HepG2 (cell line): ENCODE results near the gene RNF208. TPM values are rescaled to one million over a fixed set of nuclear protein-coding genes. Genes with fewer than 3 reads are reported as not detected.
A peak's percentile ranks its signal among the peaks of the same experiment; 100 is the strongest.

Experiments used
- ATF1 ChIP-seq: IDR thresholded peaks from 2 replicates; pipeline ENCODE4 v1.6.1; 2016; ENCODE audit warnings: mild to moderate bottlenecking, control low read depth
- HINFP ChIP-seq: sonication (generic); formaldehyde crosslinking; IDR thresholded peaks from 2 replicates; pipeline ENCODE4 v1.4.0; 2020; ENCODE audit warnings: low read depth, mild to moderate bottlenecking, missing genetic modification reagents
- MAFF ChIP-seq: IDR thresholded peaks from 2 replicates; pipeline ENCODE4 v1.6.1; 2011; ENCODE audit warnings: low read depth, low read length, improper control_type of control experiment
- MED8 ChIP-seq: sonication (generic); formaldehyde crosslinking; IDR thresholded peaks from 2 replicates; pipeline ENCODE4 v1.8.1; 2023; ENCODE audit warnings: mild to moderate bottlenecking, missing genetic modification reagents; ENCODE audit not compliant: insufficient replicate concordance
- MNT ChIP-seq: fragments of 450-650 bp; IDR thresholded peaks from 2 replicates; pipeline ENCODE4 v1.6.1; 2016
- NFE2L2 ChIP-seq: fragments of 150-350 bp; IDR thresholded peaks from 2 replicates; pipeline ENCODE4 v1.6.1; 2014; ENCODE audit warnings: low read length
- NR0B2 ChIP-seq: sonication (generic); formaldehyde crosslinking; IDR thresholded peaks from 2 replicates; pipeline ENCODE4 v1.4.0; 2020; ENCODE audit warnings: mild to moderate bottlenecking, missing genetic modification reagents
- RARA ChIP-seq: IDR thresholded peaks from 2 replicates; pipeline ENCODE4 v1.6.1; 2016; ENCODE audit warnings: missing genetic modification reagents, missing compliant biosample characterization
- RARG ChIP-seq: sonication (generic); formaldehyde crosslinking; IDR thresholded peaks from 2 replicates; pipeline ENCODE4 v1.4.0; 2020; ENCODE audit warnings: low read depth, mild to moderate bottlenecking, missing genetic modification reagents
- SMAD3 ChIP-seq: sonication (generic); formaldehyde crosslinking; IDR thresholded peaks from 2 replicates; pipeline ENCODE4 v1.4.0; 2020; ENCODE audit warnings: missing genetic modification reagents
- SPEN ChIP-seq: sonication (generic); formaldehyde crosslinking; IDR thresholded peaks from 2 replicates; pipeline ENCODE4 v1.5.1; 2020; ENCODE audit warnings: low read depth, mild to moderate bottlenecking, missing genetic modification reagents
- ZBTB40 ChIP-seq, 2 experiments: fragments of 450-650 bp in 1 of 2; sonication (generic) in 1 of 2; formaldehyde crosslinking in 1 of 2; IDR thresholded peaks; 2 replicates each; pipeline versions ENCODE4 v1.6.1 to v1.8.0; 2016 to 2022; ENCODE audit warnings: antibody characterized with exemption in 1 of 2, mild to moderate bottlenecking in 1 of 2, missing genetic modification reagents in 1 of 2
- ZKSCAN1 ChIP-seq: fragments of 150-350 bp; IDR thresholded peaks from 2 replicates; pipeline ENCODE4 v1.6.1; 2014; ENCODE audit warnings: low read length
- ZNF256 ChIP-seq: sonication (generic); formaldehyde crosslinking; conservative IDR thresholded peaks from 2 replicates; pipeline ENCODE4 v1.4.0; 2020; ENCODE audit warnings: missing genetic modification reagents
- ZNF335 ChIP-seq: sonication (generic); formaldehyde crosslinking; IDR thresholded peaks from 2 replicates; pipeline ENCODE4 v1.4.0; 2020; ENCODE audit warnings: missing genetic modification reagents
- ZNF724P ChIP-seq: sonication (generic); formaldehyde crosslinking; IDR thresholded peaks from 2 replicates; pipeline ENCODE4 v1.8.0; 2022; ENCODE audit warnings: missing genetic modification reagents, borderline replicate concordance
- ZNF768 ChIP-seq: sonication (generic); formaldehyde crosslinking; IDR thresholded peaks from 2 replicates; pipeline ENCODE4 v1.4.0; 2020; ENCODE audit warnings: missing genetic modification reagents
- polyA plus RNA-seq, 8 experiments: library from polyadenylated mRNA; depleted of rRNA in 3 of 8; stranded (reverse) in 7 of 8; unstranded in 1 of 8; fragments of >200 nt; fragmentation: Illumina TruSeq in 4 of 8; extraction: Trizol in 4 of 8; gene quantifications; 2 replicates each; pipeline versions ENCODE4 v1.2.1 to v1.2.3, GENCODE V29; 2011 to 2016; ENCODE audit warnings: low read depth in 4 of 8, missing spikeins in 1 of 8, mixed read lengths in 1 of 8; ENCODE audit not compliant: insufficient read depth in 1 of 8
- total RNA-seq, 5 experiments: library from RNA; depleted of rRNA; stranded (reverse); fragments of >200 nt; fragmentation: Illumina TruSeq; extraction: Trizol; gene quantifications; 2 replicates each; pipeline ENCODE4 v1.2.3, GENCODE V29; 2016; ENCODE audit warnings: low read depth in 1 of 5

RNF208 gene
- total and polyA plus RNA-seq, 2 of the 13 experiments (the other 11 are each of a cell fraction or from before 2014, with no cell fraction given), result 1.6 to 2.1 TPM

GRCh38 chr9:137188490-137189296, 33.3 kb downstream of the RNF208 start, which contains the start of the genes ANAPC2 and SSNA1 (continued):
- peak; percentile 87 for TF ChIP-seq MNT
- peak; percentile 67; the same call in 1 of the 2 replicates for TF ChIP-seq SMAD3 (CRISPR knock-in tag)
- TF ChIP-seq RARA (CRISPR knock-in tag), result peak; percentile 69
- TF ChIP-seq NFE2L2, result no peak
- TF ChIP-seq NR0B2 (CRISPR knock-in tag), result peak; percentile 67; the same call in 1 of the 2 replicates
- peak; percentile 99 for TF ChIP-seq SPEN
- TF ChIP-seq ATF1 (CRISPR knock-in tag), result peak; percentile 99
- TF ChIP-seq ZNF724P (CRISPR knock-in tag), result peak; percentile 37; the same call in 1 of the 2 replicates
- TF ChIP-seq RARG (CRISPR knock-in tag), result no peak
- TF ChIP-seq ZNF768 (CRISPR knock-in tag), result peak; percentile 38; the same call in 1 of the 2 replicates
- TF ChIP-seq ZNF256 (CRISPR knock-in tag), result peak; percentile 53; the same call in 1 of the 2 replicates
- TF ChIP-seq MED8 (CRISPR knock-in tag), result peak; percentile 70
- TF ChIP-seq MAFF, result no peak
- TF ChIP-seq ZNF335 (CRISPR knock-in tag), result 0 out of 2 replicates have a peak, but pooled peaks have one; percentile 67
- TF ChIP-seq ZKSCAN1, result peak; percentile 84
- TF ChIP-seq ZBTB40 (IDR thresholded peaks at IDR 0.05), result no peak
- peak; percentile 63 for TF ChIP-seq ZBTB40 (CRISPR knock-in tag; IDR thresholded peaks at IDR 0.05)
- TF ChIP-seq HINFP (CRISPR knock-in tag), result no peak; the same call in 1 of the 2 replicates
